ENCODE measurements around the gene STK38L.

Gene STK38L

DNA sequence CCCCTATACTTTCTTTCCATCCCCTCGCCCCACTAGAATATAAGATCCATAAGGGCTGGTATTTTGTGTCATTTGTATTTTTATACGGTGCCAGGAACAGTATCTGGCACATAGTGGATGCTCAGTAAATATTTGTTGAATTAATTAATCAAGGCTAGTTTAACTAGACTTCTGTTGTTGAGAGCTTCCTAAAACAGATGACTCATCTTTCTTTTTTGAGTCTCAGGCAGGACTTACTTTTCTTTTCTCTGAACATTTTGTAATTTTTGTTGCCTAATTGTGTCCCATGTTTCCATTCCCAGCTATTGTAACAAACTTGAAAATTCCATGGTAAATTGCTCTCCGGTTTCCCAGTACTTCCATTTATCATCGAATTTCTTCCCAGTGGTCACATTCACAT is 16.7 kb downstream of the STK38L start:
- Histone ChIP-seq H3K4me1 (ENCODE audit: control insufficient read depth, insufficient read depth, low read length) (peaks cover 3% of the 10 kb centered on the region; the same call in 1 of the 2 replicates), H3K9me3 (ENCODE audit: control insufficient read depth, insufficient read depth, low read depth, low read length) (no peaks in the 10 kb centered on the region), H3K36me3 (ENCODE audit: control insufficient read depth in 2 of 2, insufficient read depth in 1 of 2, low read length in 2 of 2) (no peaks in the 10 kb centered on the region), H3K27ac (ENCODE audit: extremely low read depth, low read depth, low read length) (no peak overlapping the region), H3K4me3 (ENCODE audit: low read depth, low read length) (no peak overlapping the region)
- TF ChIP-seq ZNF510 (tag by site-specific recombination; IDR thresholded peaks at IDR 0.05; ENCODE audit: insufficient replicate concordance) (no peak), ZNF19 (tag by site-specific recombination; IDR thresholded peaks at IDR 0.05; ENCODE audit: low read depth) (no peak), ZNF664 (tag by site-specific recombination; IDR thresholded peaks at IDR 0.05) (peak; percentile 80; the same call in 1 of the 2 replicates), ZNF791 (tag by site-specific recombination; IDR thresholded peaks at IDR 0.05) (no peak)
- TF ChIP-seq, protein P1, sequence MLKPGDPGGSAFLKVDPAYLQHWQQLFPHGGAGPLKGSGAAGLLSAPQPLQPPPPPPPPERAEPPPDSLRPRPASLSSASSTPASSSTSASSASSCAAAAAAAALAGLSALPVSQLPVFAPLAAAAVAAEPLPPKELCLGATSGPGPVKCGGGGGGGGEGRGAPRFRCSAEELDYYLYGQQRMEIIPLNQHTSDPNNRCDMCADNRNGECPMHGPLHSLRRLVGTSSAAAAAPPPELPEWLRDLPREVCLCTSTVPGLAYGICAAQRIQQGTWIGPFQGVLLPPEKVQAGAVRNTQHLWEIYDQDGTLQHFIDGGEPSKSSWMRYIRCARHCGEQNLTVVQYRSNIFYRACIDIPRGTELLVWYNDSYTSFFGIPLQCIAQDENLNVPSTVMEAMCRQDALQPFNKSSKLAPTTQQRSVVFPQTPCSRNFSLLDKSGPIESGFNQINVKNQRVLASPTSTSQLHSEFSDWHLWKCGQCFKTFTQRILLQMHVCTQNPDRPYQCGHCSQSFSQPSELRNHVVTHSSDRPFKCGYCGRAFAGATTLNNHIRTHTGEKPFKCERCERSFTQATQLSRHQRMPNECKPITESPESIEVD (tag by site-specific recombination; IDR thresholded peaks at IDR 0.05) = peak; percentile 40
- ChIA-PET CTCF (no interaction called here), POLR2A (no interaction called here)

DNA sequence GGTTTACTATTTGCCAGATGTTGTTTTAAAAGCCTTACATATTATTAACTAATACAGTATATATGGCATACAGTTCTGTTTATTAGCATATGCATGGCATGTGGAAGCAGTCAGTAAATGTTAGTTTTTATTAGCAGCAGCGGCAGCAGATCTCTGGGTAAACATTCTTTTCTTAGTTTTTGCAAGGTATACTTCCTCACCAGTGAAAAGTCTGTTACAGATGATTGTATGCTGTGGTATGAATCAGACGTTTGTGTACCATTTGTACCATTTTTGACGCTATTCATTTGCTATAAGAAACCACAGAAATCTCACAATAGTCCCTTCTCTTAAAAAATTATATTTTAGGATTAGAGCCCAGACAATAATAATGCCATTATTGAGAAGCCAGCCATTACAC is 17.8 kb downstream of the STK38L start:
- POLR2A ChIA-PET = no interaction called here
- Histone ChIP-seq H3K36me3 (ENCODE audit: control insufficient read depth in 2 of 2, insufficient read depth in 1 of 2, low read length in 2 of 2) (no peaks in the 10 kb centered on the region), H3K4me1 (ENCODE audit: control insufficient read depth, insufficient read depth, low read length) (peaks cover 3% of the 10 kb centered on the region; the same call in 1 of the 2 replicates), H3K4me3 (ENCODE audit: low read depth, low read length) (no peak overlapping the region), H3K9me3 (ENCODE audit: control insufficient read depth, insufficient read depth, low read depth, low read length) (no peaks in the 10 kb centered on the region), H3K27ac (ENCODE audit: extremely low read depth, low read depth, low read length) (no peak overlapping the region)
- TF ChIP-seq ZNF571 (tag by site-specific recombination; IDR thresholded peaks at IDR 0.05) = no peak
- CTCF ChIA-PET = no interaction called here

DNA sequence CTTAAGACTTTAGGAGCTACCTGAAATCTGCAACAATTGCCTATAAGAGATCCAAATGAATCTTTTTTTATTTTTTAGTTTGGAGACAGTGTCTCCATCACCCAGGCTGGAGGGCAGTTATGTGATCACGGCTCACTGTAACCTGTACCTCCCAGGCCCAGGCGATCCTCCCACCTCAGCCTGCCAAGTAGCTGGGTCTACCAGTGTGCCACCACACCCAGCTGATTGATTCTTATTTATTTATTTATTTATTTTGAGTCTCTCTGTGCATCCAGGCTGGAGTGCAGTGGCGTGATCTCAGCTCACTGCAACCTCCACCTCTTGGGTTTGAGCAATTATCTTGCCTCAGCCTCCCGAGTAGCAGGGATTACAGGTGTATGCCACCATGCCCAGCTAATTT is 26.1 kb downstream of the STK38L start:
- ChIA-PET POLR2A (no interaction called here), CTCF (interaction anchor here (0.6 kb wide), 1 partner anchor 418 kb away, joined by 3 read pairs; no protein-coding TSS in a partner anchor)
- Histone ChIP-seq H3K27ac (ENCODE audit: extremely low read depth, low read depth, low read length) (no peak overlapping the region), H3K9me3 (ENCODE audit: control insufficient read depth, insufficient read depth, low read depth, low read length) (no peaks in the 10 kb centered on the region), H3K4me1 (ENCODE audit: control insufficient read depth, insufficient read depth, low read length) (peaks cover 11% of the 10 kb centered on the region), H3K4me3 (ENCODE audit: low read depth, low read length) (no peak overlapping the region), H3K36me3 (ENCODE audit: control insufficient read depth in 2 of 2, insufficient read depth in 1 of 2, low read length in 2 of 2) (no peaks in the 10 kb centered on the region; a peak in 1 of 3 replicates)
- TF ChIP-seq ZNF664 (tag by site-specific recombination; IDR thresholded peaks at IDR 0.05) (no peak), ZNF239 (tag by site-specific recombination; IDR thresholded peaks at IDR 0.05) (no peak), ZNF76 (tag by site-specific recombination; IDR thresholded peaks at IDR 0.05; ENCODE audit: borderline replicate concordance, low read depth) (no peak), ZNF677 (tag by site-specific recombination; IDR thresholded peaks at IDR 0.05) (no peak), KLF8 (tag by site-specific recombination; IDR thresholded peaks at IDR 0.05) (no peak), ZXDB (tag by site-specific recombination; IDR thresholded peaks at IDR 0.05) (no peak), ZNF514 (tag by site-specific recombination; IDR thresholded peaks at IDR 0.05) (no peak), ZNF292 (tag by site-specific recombination; IDR thresholded peaks at IDR 0.05; ENCODE audit: borderline replicate concordance, low read depth) (no peak), ZNF274 (IDR thresholded peaks at IDR 0.05; ENCODE audit: low read length) (no peak), ZNF274 (tag by site-specific recombination; IDR thresholded peaks at IDR 0.05; ENCODE audit: borderline replicate concordance) (no peak), ZNF561 (tag by site-specific recombination; IDR thresholded peaks at IDR 0.05; ENCODE audit: borderline replicate concordance) (no peak), ZBTB21 (tag by site-specific recombination; IDR thresholded peaks at IDR 0.05) (no peak), ZEB2 (tag by site-specific recombination; IDR thresholded peaks at IDR 0.05) (no peak), ZSCAN16 (tag by site-specific recombination; IDR thresholded peaks at IDR 0.05) (no peak), ZNF202 (tag by site-specific recombination; IDR thresholded peaks at IDR 0.05; ENCODE audit: borderline replicate concordance) (no peak)
- TF ChIP-seq, protein P2, sequence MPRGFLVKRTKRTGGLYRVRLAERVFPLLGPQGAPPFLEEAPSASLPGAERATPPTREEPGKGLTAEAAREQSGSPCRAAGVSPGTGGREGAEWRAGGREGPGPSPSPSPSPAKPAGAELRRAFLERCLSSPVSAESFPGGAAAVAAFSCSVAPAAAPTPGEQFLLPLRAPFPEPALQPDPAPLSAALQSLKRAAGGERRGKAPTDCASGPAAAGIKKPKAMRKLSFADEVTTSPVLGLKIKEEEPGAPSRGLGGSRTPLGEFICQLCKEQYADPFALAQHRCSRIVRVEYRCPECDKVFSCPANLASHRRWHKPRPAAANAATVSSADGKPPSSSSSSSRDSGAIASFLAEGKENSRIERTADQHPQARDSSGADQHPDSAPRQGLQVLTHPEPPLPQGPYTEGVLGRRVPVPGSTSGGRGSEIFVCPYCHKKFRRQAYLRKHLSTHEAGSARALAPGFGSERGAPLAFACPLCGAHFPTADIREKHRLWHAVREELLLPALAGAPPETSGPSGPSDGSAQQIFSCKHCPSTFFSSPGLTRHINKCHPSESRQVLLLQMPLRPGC (tag by site-specific recombination; IDR thresholded peaks at IDR 0.05) = no peak
- TF ChIP-seq, protein P3, sequence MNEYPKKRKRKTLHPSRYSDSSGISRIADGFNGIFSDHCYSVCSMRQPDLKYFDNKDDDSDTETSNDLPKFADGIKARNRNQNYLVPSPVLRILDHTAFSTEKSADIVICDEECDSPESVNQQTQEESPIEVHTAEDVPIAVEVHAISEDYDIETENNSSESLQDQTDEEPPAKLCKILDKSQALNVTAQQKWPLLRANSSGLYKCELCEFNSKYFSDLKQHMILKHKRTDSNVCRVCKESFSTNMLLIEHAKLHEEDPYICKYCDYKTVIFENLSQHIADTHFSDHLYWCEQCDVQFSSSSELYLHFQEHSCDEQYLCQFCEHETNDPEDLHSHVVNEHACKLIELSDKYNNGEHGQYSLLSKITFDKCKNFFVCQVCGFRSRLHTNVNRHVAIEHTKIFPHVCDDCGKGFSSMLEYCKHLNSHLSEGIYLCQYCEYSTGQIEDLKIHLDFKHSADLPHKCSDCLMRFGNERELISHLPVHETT (tag by site-specific recombination; IDR thresholded peaks at IDR 0.05) = no peak
- TF ChIP-seq, protein P4, sequence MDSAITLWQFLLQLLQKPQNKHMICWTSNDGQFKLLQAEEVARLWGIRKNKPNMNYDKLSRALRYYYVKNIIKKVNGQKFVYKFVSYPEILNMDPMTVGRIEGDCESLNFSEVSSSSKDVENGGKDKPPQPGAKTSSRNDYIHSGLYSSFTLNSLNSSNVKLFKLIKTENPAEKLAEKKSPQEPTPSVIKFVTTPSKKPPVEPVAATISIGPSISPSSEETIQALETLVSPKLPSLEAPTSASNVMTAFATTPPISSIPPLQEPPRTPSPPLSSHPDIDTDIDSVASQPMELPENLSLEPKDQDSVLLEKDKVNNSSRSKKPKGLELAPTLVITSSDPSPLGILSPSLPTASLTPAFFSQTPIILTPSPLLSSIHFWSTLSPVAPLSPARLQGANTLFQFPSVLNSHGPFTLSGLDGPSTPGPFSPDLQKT (IDR thresholded peaks at IDR 0.05; ENCODE audit: borderline replicate concordance, low read depth, low read length) = no peak
